Fibroblast of the aortic adventitia (primary cell): ENCODE data around the gene ZNF329. TPM values are rescaled to one million over a fixed set of nuclear protein-coding genes. Genes with fewer than 3 reads are reported as not detected.

Experiments used
- DNase-seq: peaks from one replicate; pipeline ENCODE4 v3.0.0-alpha.2; 2010; ENCODE audit warnings: low read depth
- H3K4me3 ChIP-seq: 2 replicates; pipeline ENCODE4 v1.5.1; 2011; ENCODE audit warnings: low read depth, mild to moderate bottlenecking, control low read depth, low read length, moderate library complexity
- total RNA-seq: library from RNA; depleted of rRNA; stranded (reverse); fragments of >200 nt; gene quantifications from 2 replicates; pipeline ENCODE4 v1.2.3, GENCODE V29; 2012; ENCODE audit warnings: low replicate concordance
- TF ChIP-seq, protein P1 (sequence below): IDR thresholded peaks from 2 replicates; pipeline ENCODE4 v1.5.1; 2011; ENCODE audit warnings: mild to moderate bottlenecking, low read length, control low read depth, inconsistent platforms; ENCODE audit not compliant: insufficient read depth

The ZNF329 gene
- total RNA-seq, 1 donor, result 13.6 TPM

DNA sequence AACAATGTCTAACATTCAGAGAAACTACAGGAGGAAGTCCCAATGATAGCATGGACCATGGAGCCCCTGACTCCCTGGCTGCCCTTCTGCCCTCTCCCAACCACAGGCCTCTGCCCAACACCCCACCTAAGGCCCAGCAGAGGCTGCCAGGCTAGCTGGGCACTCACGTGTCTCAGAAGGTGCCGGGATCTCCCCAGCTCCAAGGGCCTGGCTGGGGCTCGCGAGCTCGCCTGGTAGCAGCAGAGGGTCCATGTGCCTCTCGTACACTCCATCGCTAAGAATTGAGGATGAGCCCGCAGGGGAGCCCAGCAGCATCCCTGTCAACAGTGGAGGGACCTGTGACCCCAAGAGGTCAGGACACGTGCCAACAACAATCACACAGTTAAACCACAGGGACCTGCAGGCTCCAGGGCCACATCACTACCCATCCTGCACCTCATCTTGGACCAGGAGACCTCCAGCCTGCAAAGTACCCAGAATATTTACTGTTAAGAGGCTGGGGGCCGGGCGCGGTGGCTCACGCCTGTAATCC, 62.0 kb downstream of the ZNF329 start:
- no peak for DNase-seq
- no peak overlapping the region for H3K4me3 ChIP-seq
- TF ChIP-seq, protein P1, sequence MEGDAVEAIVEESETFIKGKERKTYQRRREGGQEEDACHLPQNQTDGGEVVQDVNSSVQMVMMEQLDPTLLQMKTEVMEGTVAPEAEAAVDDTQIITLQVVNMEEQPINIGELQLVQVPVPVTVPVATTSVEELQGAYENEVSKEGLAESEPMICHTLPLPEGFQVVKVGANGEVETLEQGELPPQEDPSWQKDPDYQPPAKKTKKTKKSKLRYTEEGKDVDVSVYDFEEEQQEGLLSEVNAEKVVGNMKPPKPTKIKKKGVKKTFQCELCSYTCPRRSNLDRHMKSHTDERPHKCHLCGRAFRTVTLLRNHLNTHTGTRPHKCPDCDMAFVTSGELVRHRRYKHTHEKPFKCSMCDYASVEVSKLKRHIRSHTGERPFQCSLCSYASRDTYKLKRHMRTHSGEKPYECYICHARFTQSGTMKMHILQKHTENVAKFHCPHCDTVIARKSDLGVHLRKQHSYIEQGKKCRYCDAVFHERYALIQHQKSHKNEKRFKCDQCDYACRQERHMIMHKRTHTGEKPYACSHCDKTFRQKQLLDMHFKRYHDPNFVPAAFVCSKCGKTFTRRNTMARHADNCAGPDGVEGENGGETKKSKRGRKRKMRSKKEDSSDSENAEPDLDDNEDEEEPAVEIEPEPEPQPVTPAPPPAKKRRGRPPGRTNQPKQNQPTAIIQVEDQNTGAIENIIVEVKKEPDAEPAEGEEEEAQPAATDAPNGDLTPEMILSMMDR, result no peak

DNA sequence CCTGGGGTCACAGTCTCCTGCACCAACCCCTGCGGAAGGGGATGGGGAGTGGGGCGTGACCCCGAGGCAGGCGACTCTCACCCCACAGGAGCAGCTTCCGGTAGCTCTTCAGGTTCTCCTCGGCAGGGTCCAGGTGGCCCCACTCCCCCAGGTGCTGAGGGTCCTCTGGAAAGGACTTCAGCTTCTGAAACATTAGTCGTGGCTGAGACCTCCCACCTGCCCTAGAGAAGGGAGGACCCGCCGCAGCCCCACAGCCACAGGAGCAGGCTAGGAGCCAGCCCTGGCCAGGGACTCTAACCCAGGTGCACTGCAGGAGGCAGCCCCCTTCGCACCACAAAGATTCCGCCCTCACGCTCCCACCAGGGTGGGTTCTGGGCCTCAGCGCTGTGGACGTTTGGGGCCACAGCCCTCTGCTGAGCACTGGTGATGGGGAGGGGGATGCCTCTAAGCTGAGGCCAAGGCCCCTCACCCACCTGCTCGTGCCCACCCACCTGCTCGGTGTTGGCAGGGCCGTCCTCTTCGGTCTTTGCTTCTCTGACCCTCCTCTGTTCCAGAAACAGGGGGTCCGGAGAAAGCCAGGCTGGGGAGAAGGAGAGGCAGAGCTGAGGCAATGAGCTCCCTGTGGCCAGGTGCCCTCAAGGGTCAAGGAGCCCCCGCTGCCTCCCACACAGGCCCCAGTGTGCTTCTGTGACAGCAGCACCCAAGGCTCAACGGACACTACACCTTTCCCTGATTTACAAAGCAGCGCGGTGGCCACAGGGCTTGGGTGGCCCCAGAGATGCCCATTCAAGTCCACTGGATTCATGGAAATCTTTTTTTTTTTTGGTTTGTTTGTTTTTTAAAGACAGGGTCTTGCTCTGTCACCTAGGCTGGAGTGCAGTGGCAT, 63.5 kb downstream of the ZNF329 start:
- TF ChIP-seq, protein P1, result no peak
- no peak for DNase-seq
- H3K4me3 ChIP-seq, result no peak overlapping the region

DNA sequence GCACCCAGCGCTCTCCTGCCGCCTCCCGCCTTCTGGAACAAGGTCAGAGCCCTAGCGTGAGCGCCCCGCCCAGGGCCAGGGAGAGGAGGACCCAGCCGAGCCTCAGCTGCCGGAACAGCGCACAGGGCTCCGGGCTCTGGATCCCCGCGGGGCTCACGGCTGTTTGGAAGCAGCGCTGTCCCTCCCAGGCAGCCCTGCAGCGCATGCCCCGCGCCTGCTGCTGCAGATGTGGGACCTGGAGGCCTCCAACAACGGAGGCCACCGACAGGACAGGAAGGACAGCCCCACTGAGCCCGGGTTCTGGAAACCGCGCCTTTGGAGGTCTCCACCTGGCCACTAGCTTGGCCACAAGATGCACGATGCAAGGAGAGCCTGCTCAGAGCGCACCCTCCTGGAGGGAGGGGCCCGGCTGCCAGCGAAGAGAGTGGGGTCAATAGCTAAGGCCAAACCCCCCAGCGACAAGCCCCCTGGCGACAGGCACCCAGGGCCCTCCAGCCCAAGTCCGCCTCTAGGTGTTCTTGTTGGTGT, 65.2 kb downstream of the ZNF329 start:
- TF ChIP-seq, protein P1, result no peak
- DNase-seq, result no peak

DNA sequence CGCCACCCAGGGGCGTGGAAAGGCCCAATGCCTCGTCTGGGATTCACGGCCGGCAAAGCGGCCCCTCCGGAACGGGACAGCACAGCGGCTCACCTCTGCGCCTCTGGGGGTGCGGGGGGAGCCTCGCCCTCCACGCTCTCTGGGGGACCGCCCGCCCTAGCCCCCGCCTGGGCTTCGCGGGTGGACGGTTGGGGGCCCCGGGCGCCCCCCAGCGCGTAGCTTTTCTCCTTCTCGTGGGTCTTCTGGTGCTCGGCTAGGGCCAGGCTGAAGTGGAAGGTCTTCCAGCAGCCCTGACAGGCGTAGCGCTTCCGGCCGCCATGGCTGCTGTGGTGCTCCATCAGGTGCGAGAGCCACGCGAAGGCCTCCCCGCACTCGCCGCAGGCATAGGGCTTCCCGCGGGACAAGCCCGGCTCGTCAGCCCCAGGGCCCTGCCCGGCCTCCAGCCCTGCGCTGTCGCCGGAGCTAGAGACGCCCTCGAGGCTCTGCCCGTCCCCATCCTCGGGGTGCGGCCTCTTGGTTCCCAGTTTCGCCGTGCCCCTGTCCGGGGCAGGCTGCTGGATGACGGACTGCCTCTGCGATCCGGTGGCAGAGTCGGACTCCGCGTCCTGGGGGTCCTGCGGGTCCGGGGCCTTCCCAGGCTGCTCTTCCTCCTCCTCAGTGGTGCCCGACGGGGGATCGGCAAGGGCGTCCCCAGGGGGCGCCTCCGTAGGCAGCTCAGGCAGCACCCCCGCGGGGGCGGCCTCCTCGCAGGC, 65.8 kb downstream of the ZNF329 start:
- TF ChIP-seq, protein P1, result no peak
- no peak for DNase-seq
- no peak overlapping the region for H3K4me3 ChIP-seq

More for the DNA sequence above, 65.2 kb downstream of the ZNF329 start:
- no peak overlapping the region for H3K4me3 ChIP-seq

DNA sequence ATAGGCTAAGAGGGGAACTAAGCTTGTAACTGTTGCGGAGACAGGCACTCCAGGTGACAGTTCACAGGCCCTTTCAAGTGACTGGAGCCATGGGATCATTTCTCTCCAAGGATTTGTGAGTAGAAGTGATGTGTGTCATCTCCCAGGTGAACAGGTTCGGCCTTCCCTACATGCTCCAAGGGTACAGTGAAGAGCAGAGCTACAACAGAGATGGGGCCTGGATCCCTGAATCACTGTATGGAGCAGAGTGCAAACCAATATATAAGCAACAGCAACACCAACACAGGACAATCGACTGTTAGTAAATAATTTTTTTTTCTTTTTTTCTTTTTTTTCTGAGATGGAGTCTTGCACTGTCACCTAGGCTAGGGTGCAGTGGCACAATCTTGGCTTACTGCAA, 67.6 kb downstream of the ZNF329 start:
- DNase-seq, result no peak
- H3K4me3 ChIP-seq, result no peak overlapping the region
- TF ChIP-seq, protein P1, result no peak

DNA sequence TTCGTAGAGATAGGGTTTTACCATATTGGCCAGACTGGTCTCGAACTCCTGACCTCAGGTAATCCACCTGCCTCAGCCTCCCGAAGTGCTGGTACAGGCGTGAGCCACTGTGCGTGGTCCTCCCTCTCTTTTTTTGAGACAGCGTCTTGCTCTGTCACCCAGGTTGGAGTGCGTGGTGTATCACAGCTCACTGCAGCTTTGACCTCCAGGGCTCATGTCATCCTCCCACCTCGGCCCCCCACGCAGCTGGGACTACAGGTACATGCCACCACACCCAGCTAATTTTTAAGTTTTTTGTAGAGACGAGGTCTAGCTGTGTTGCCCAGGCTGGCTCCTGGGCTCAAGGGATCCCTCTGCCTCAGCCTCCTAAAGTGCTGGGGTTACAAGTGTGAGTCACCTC, 70.8 kb downstream of the ZNF329 start:
- no peak overlapping the region for H3K4me3 ChIP-seq
- no peak for DNase-seq
- TF ChIP-seq, protein P1, result no peak

Other genes with a start within 250 kb of the ZNF329 start
- 15.8 and 16.1 TPM in 2 replicates for gene ZNF417, start 234.2 kb downstream of the ZNF329 start, total RNA-seq
- 3.6 and 13.6 TPM in 2 replicates for gene ZNF418, start 215.4 kb downstream of the ZNF329 start, total RNA-seq
- gene ZNF256, start 203.1 kb downstream of the ZNF329 start, total RNA-seq, result 2.5 and 7.7 TPM in 2 replicates
- 0.49 TPM in 1 of 2 replicates, not detected in the other for gene C19orf18, start 176.3 kb downstream of the ZNF329 start, total RNA-seq
- 17.9 and 33.8 TPM in 2 replicates for gene ZNF606, start 148.0 kb downstream of the ZNF329 start, total RNA-seq
- not detected in 2 replicates for gene ZSCAN1, start 116.8 kb downstream of the ZNF329 start, total RNA-seq
- 2.2 and 4.3 TPM in 2 replicates for gene ZNF135, start 91.5 kb downstream of the ZNF329 start, total RNA-seq
- 7.6 and 50.7 TPM in 2 replicates for gene ZSCAN18, start 52.6 kb downstream of the ZNF329 start, total RNA-seq
- gene ZNF274, start 32.3 kb upstream of the ZNF329 start, total RNA-seq, result 14.7 and 15.6 TPM in 2 replicates
- gene ZNF544, start 78.1 kb upstream of the ZNF329 start, total RNA-seq, result 28.2 and 35.6 TPM in 2 replicates
- gene ZNF8, start 128.2 kb upstream of the ZNF329 start, total RNA-seq, result 5.1 and 7.6 TPM in 2 replicates
- gene ERVK3-1, start 154.6 kb upstream of the ZNF329 start, total RNA-seq, result 33.2 and 41.1 TPM in 2 replicates
- gene ZSCAN22, start 176.2 kb upstream of the ZNF329 start, total RNA-seq, result 2.9 and 4.1 TPM in 2 replicates
- gene A1BG, start 202.7 kb upstream of the ZNF329 start, total RNA-seq, result 6.8 TPM in 1 of 2 replicates, not detected in the other
- gene ZNF497, start 212.0 kb upstream of the ZNF329 start, total RNA-seq, result 0.98 and 1.1 TPM in 2 replicates
- 2.6 and 3.4 TPM in 2 replicates for gene ZNF837, start 230.2 kb upstream of the ZNF329 start, total RNA-seq
- gene RPS5, start 236.5 kb upstream of the ZNF329 start, total RNA-seq, result 178 and 1,453 TPM in 2 replicates
- not detected in 2 replicates for gene RNF225, start 244.9 kb upstream of the ZNF329 start, total RNA-seq